Renal pelvis (tissue), 4 donors: Measurements from ENCODE around the gene NOP56. TPM values are rescaled to one million over a fixed set of nuclear protein-coding genes. Genes with fewer than 3 reads are reported as not detected.
A peak's percentile ranks its signal among the peaks of the same experiment; 100 is the strongest.

Experiments used
- DNase-seq: peaks from one replicate; pipeline ENCODE4 v3.0.0-alpha.2; 2013
- polyA plus RNA-seq, 3 donors: library from polyadenylated mRNA; unstranded; fragments of 120-200 nt; gene quantifications; one replicate each; pipeline ENCODE4 v1.2.1, GENCODE V29; 2013; ENCODE audit not compliant: insufficient read length in 3 of 3

Gene NOP56
- polyA plus RNA-seq, 3 donors = 255 to 269 (median 258) TPM

DNA sequence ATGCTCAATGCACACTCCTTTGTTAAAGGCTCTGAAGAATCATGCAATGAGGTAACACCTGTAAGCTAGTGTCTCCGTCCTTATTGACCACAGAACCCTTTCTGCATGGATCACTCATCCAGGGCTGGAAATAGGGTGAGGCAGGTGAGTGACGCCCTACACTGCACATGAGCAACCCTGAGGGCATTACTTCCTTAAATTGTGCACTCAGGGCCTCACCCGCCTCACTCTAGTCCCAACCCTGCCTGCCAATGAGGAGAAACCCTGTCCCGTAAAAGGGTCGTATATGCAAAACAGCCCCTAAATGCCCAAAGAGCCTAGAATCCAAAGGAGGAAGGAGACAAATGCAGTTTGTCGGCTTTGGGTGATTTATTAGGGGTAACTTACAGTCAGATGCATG lies 33.6 kb upstream of the NOP56 start:
- no peak for DNase-seq

DNA sequence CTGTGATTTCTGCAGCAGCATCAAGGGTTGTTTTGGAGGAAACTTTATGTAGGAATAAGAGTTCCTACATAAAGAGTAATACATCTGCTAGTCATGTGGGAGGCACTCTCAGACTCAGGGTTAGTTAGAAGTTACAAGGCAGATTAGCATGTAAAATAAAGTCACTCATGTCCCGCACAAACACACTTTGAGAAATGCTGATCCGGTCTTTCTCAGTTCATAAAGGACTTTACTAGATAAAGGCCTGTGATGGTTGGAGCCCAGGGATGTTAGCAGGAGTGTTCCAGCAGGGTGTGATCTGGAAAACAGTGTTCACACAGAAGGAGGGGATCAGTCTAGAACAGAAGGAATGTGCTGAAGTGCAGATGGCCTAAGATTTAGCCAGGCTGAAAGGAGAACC lies 33.1 kb upstream of the NOP56 start:
- DNase-seq = no peak

DNA sequence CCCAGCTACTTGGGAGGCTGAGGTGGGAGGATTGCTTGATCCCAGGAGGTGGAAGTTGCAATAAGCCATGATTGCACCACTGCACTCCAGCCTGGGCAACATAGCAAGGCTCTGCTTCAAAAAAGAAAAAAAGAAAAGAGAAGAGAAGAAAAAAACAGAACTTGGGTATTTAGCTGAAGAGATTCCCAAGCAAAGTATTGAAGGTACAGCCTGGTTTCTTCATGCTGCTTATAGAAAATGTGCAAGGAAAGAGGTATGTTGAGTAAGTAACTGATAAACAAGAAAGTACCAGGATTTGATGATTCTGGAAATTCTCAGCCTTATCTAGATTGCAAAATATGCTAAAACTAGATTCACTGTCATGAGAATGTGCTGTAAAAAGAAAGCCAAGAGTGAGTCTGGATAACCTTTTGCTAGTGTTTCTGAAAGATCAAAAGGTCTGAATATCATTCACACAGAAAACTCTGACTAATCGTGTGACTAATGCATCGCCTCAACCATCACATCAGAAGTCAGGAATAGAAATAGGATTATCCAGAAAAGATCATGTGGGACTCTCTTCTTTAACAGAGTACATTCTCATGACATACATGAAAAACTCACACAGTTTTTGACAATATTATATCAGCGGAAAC lies 32.4 kb upstream of the NOP56 start:
- DNase-seq = no peak

GRCh38 chr20:2624190-2624589 lies 28.2 kb upstream of the NOP56 start:
- DNase-seq = no peak

- no peak for DNase-seq
These were observed 27.4 kb upstream of the NOP56 start for GRCh38 chr20:2625062-2625461.

- no peak for DNase-seq
These were observed 25.4 kb upstream of the NOP56 start for GRCh38 chr20:2626853-2627541.

GRCh38 chr20:2631228-2631627 lies 21.2 kb upstream of the NOP56 start:
- no peak for DNase-seq

DNA sequence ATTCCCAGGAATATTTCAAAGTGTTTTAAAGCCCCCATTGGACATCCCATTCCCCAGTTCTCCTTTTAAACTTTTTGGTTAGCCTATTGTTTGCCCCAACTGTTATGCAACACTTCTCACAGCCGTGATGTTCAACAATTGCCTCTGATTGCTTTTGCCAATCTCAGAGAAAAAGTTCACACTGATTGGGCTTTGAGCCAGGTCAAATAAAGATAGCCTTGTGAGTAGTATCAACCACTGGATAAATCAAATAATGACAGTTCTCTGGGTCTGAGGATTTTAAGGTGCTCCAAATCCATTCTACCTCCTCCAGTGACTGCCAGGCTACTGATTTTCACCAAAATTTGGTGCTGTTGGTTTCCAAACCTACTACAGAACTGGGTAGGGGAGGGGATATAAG lies 19.1 kb upstream of the NOP56 start:
- DNase-seq = no peak

DNA sequence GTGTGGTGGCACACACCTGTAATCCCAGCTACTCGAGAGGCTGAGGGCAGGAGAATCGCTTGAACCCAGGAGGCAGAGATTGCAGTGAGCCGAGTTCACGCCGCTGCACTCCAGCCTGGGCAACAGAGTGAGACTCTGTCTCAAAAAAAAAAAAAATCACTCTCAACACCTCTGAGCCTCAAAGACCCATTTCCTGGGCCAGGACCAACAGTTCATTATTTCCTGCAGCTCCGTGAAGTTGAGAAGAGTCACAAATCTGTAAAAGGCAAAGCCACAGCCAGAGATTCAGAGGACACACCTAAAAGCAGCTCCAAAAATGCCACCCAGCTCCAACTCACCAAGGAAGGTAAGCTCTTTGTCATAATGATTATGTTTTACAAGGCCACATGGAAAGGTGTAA lies 15.2 kb upstream of the NOP56 start:
- no peak for DNase-seq

- no peak for DNase-seq
These were observed 12.2 kb upstream of the NOP56 start for GRCh38 chr20:2640260-2640659.

GRCh38 chr20:2640899-2641298 lies 11.5 kb upstream of the NOP56 start:
- DNase-seq = no peak

DNA sequence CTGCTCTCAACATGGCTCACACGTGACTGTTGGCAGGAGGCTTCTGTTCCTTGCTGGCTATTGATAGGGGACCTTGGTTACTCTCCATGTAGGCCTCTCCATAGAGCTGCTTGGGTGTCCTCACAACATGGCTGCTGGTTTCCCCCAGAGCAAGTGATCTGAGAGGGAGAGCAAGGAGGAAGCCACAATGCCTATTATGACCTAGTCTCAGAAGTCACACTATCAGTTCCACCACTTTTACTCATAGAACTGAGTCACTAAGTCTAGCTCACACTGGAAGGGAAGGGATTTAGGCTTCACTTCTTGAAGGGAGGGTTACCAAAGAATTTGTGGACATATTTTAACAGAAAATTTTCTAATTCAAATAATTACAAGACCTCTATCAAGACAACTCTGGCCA lies 8.7 kb upstream of the NOP56 start:
- DNase-seq = no peak

- DNase-seq = peak; percentile 40
These were observed 508 bp downstream of the NOP56 start for GRCh38 chr20:2652724-2653555.

DNA sequence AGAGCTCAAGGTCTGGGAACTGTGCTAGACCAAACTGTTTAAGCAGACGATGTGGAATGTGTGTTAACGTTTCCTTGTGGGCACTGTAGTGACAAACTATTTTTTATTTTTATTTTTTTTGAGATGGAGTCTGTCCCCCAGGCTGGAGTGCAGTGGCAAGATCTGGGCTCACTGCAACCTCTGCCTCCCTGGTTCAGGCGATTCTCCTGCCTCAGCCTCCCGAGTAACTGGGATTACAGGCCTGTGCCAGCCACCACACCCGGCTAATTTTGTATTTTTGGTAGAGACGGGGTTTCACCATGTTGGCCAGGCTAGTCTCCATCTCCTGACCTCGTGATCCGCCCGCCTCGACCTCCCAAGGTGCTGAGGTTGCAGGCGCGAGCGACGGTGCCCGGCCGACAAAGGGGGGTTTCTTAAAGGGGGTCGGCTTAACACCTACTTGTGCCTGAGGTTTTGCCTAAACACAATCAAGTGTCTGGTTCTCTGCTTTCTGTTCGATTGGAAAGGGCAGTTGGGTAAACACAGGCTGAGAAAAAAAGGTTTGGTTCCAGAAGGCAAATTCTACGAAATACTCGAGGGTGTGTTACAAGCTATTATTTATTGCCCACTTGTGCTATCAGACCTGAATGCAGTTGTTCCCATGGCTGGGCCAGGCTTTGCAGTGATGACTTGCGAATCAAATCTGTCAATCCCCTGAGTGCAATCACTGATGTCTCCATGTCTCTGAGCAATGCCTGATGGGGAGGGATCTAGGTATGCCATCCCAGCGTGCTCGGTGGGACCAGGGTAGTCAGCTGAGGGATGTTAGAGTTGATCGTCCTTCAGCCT lies 1.3 kb downstream of the NOP56 start:
- DNase-seq = no peak

- no peak for DNase-seq
These were observed 2.0 kb downstream of the NOP56 start for GRCh38 chr20:2654384-2654822.

DNA sequence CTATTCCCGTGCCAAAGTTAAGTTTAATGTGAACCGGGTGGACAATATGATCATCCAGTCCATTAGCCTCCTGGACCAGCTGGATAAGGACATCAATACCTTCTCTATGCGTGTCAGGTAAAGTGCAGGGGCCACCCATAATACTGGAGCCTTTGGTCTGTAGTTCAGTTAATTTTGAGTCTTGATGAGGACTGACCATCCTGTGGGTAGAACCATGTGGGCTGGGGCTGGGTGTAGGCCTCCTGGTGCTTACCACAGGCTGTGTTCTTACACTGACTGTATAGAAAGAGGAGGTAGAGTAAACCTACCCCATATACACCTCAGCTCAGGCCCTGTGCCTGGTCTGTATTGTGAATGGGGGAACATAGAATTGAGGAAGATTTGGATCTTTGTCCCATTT lies 2.4 kb downstream of the NOP56 start:
- no peak for DNase-seq

GRCh38 chr20:2655331-2656116 lies 3.1 kb downstream of the NOP56 start:
- DNase-seq = no peak

- no peak for DNase-seq
These were observed 4.2 kb downstream of the NOP56 start for GRCh38 chr20:2656471-2657117.

DNA sequence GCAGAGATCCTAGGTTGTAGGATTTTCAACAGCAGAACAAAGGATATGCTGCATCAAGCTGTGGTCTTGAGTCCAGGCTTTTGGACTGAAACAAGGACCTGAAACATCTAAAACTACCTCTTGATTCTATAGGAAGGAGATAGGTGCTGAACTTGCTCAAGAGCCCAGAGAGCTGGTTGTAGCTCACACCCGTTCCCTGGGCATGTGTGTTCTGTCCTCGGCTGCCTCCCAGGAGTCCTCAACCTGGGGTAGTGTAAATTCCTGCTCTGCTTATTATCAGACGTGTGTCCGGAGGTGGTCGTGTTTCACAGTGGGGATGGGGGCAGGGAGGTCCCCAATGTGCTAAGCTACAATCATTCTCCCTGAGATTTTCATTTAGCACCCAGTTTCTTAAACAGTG lies 4.8 kb downstream of the NOP56 start:
- no peak for DNase-seq

DNA sequence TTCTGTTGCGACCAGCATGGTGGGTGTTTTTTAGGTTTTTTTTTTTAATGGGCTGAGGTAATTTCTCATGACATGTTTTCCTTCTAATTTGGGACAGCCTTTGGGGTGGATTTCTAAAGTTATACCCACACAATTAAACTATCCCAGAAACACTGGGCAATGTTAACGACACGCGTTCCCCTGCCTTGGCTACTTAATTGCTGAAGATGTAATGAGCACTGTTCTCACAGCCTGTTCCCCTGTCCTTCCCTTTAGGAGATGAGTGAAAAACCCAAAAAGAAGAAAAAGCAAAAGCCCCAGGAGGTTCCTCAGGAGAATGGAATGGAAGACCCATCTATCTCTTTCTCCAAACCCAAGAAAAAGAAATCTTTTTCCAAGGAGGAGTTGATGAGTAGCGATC lies 5.2 kb downstream of the NOP56 start:
- no peak for DNase-seq
